MCF 10A (cell line): Measurements from ENCODE around the gene FAM227B. TPM values are rescaled to one million over a fixed set of nuclear protein-coding genes. Genes with fewer than 3 reads are reported as not detected.

Experiments
- BruUV-seq: library from RNA; stranded (reverse); fragments of 400-500 nt; replicated peaks from 2 replicates; lab custom pipeline; 2021; lab: Mats Ljungman, UMichigan
- CTCF ChIA-PET: fragments of 300-600 bp; sonication (Branson Sonifier 250); formaldehyde crosslinking; extraction: SDS; loops from one replicate; lab custom pipeline; 2021; ENCODE audit warnings: antibody characterized with exemption, inconsistent platforms; lab: Yijun Ruan, JAX
- POLR2A ChIA-PET: fragments of 300-600, 350-650 bp; sonication (Branson Sonifier 250); formaldehyde crosslinking; extraction: SDS; loops from one replicate; lab custom pipeline; 2020; ENCODE audit warnings: antibody characterized with exemption, inconsistent platforms; lab: Yijun Ruan, JAX
- DNase-seq: peaks from one replicate; pipeline ENCODE4 v3.0.0-alpha.2; 2018; ENCODE audit not compliant: unreplicated experiment
- H3K27ac Mint-ChIP-seq: one replicate; pipeline ENCODE4 v1.8.0; 2022; ENCODE audit warnings: mild to moderate bottlenecking, low read depth, mixed read lengths; ENCODE audit not compliant: unreplicated experiment
- H3K27me3 Mint-ChIP-seq: one replicate; pipeline ENCODE4 v1.8.0; 2022; ENCODE audit warnings: mixed read lengths; ENCODE audit not compliant: insufficient read depth, unreplicated experiment
- H3K36me3 Mint-ChIP-seq: one replicate; pipeline ENCODE4 v1.8.0; 2022; ENCODE audit warnings: mild to moderate bottlenecking, moderate library complexity, mixed read lengths; ENCODE audit not compliant: insufficient read depth, unreplicated experiment
- H3K4me1 Mint-ChIP-seq: one replicate; pipeline ENCODE4 v1.8.0; 2022; ENCODE audit warnings: mixed read lengths; ENCODE audit not compliant: insufficient read depth, unreplicated experiment
- H3K4me3 Mint-ChIP-seq: one replicate; pipeline ENCODE4 v1.8.0; 2022; ENCODE audit warnings: mild to moderate bottlenecking, moderate library complexity, mixed read lengths; ENCODE audit not compliant: unreplicated experiment
- H3K9me3 Mint-ChIP-seq: one replicate; pipeline ENCODE4 v1.8.0; 2022; ENCODE audit warnings: mixed read lengths; ENCODE audit not compliant: unreplicated experiment
- intact Hi-C: fragments of 100-400 bp; cut with micrococcal nuclease; formaldehyde crosslinking; loops from 2 replicates; pipeline ENCODE4 v1.14.1; 2022
- total RNA-seq: library from RNA; stranded (reverse); gene quantifications from 2 replicates; pipeline ENCODE4 v1.2.3, GENCODE V29; 2022
- TF ChIP-seq, protein P1 (sequence below): fragments of 200-600 bp; IDR thresholded peaks from one replicate; pipeline ENCODE4 v1.8.0; 2022; ENCODE audit warnings: antibody characterized with exemption, mild to moderate bottlenecking; ENCODE audit not compliant: unreplicated experiment

FAM227B gene
- total RNA-seq, 1 experiment from 2014 or later = 5.8 TPM

DNA sequence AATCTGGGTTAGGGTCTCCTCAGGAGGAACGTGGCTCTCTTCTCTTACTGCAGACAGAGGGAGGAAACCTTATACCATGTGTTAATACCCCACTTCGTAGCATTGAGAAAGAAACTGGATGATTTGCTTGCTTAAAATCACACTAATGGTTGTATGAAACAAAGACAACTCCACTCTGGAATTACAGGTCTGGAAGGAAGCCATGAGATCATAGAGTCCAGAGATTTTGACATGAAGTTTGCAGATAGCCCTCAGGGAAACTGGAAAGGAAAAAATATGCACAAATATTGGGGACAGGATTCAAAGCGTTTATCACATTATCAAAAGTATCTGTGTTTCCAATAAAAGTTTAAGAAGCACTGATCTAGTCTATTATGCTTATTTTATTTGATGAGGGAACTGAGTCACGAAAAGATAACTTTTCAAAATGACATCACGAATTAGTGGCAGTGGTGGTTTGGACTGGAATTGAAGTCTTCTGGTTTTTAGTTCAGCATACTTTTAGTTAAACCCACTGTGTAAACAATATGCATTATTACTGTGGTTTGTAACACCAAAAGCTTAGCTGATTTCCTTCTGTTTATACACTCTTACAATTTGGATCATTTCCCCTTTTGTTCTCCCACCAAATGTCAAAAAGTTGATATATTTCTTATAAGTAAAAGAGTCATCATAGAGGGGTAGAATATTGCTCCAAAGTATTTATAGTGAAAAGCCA, 180.8 kb downstream of the FAM227B start:
- Mint-ChIP-seq H3K9me3 (no peaks in the 10 kb centered on the region), H3K27me3 (no peaks in the 10 kb centered on the region), H3K4me1 (no peaks in the 10 kb centered on the region), H3K36me3 (no peaks in the 10 kb centered on the region), H3K27ac (no peak overlapping the region), H3K4me3 (no peak overlapping the region)
- ChIA-PET CTCF (interaction anchor here (0.7 kb wide), 1 partner anchor 697 kb away, joined by 3 read pairs; no protein-coding TSS in a partner anchor), POLR2A (interaction anchor here (0.6 kb wide), 1 partner anchor 222 kb away, joined by 3 read pairs; no protein-coding TSS in a partner anchor)
- intact Hi-C loops = no loop called here
- TF ChIP-seq, protein P1, sequence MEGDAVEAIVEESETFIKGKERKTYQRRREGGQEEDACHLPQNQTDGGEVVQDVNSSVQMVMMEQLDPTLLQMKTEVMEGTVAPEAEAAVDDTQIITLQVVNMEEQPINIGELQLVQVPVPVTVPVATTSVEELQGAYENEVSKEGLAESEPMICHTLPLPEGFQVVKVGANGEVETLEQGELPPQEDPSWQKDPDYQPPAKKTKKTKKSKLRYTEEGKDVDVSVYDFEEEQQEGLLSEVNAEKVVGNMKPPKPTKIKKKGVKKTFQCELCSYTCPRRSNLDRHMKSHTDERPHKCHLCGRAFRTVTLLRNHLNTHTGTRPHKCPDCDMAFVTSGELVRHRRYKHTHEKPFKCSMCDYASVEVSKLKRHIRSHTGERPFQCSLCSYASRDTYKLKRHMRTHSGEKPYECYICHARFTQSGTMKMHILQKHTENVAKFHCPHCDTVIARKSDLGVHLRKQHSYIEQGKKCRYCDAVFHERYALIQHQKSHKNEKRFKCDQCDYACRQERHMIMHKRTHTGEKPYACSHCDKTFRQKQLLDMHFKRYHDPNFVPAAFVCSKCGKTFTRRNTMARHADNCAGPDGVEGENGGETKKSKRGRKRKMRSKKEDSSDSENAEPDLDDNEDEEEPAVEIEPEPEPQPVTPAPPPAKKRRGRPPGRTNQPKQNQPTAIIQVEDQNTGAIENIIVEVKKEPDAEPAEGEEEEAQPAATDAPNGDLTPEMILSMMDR = no peak
- DNase-seq = no peak
- BruUV-seq = no TSS peak

DNA sequence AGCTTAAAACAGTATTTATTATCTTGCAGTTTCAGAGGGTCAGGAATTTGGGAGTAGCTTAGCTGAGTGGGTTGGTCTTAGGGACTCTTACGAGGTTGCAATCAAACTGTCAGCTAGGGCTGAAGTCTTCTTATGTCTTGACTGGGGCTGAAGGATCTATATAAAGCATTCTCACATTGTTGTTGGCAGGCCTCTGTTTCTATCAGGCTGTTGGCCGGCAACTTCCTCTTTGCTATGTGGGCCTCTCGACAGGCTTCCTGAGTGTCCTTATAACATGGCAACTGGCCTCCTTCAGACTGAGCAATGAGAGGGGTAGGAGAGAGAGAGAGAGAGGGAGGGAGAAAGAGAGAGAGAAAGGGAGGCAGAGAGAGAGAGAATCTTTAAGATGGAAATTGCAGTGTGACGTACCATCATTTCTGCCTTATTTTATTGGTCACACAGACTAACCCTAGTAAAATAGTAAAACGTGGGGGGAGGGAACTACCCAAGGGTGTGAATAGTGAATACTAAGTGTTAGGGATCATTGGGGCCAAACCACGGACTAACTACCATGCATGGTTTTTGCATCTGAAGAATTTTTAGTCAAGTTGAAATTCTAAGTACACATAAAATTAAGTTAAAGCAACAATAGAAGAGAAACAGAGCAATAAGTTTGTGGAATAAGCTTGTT, 181.5 kb downstream of the FAM227B start:
- Mint-ChIP-seq H3K27ac (no peak overlapping the region), H3K4me3 (no peak overlapping the region), H3K4me1 (no peaks in the 10 kb centered on the region), H3K27me3 (no peaks in the 10 kb centered on the region), H3K36me3 (no peaks in the 10 kb centered on the region), H3K9me3 (no peaks in the 10 kb centered on the region)
- intact Hi-C loops = no loop called here
- DNase-seq = no peak
- no TSS peak for BruUV-seq
- ChIA-PET POLR2A (interaction anchor here (0.6 kb wide), 1 partner anchor 223 kb away, joined by 3 read pairs; no protein-coding TSS in a partner anchor), CTCF (interaction anchor here (0.7 kb wide), 1 partner anchor 697 kb away, joined by 3 read pairs; no protein-coding TSS in a partner anchor)
- TF ChIP-seq, protein P1 = no peak

DNA sequence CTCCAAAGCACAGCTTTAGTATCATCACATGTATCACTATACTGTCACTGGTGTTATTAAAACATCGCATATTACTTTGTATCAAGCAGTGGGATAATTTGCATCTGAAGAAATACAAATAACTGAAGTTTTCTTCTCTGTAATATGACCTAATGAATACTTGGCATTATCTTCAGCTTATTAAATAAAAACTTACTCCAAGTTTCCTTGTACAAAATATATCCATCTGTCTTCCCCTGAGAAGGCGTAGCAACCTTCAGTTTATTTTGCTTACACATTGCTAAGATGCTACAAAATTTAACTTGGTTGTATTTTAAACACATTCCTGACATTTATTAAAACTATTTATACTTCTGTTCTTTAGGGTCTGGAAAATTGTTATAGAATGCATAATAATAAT, 183.9 kb downstream of the FAM227B start:
- no peaks in the 10 kb centered on the region for H3K36me3 Mint-ChIP-seq
- TF ChIP-seq, protein P1 = no peak
- H3K9me3 Mint-ChIP-seq = no peaks in the 10 kb centered on the region
- no peaks in the 10 kb centered on the region for H3K27me3 Mint-ChIP-seq
- intact Hi-C loops = no loop called here
- H3K4me1 Mint-ChIP-seq = no peaks in the 10 kb centered on the region
- H3K27ac Mint-ChIP-seq = no peak overlapping the region
- no peak for DNase-seq
- CTCF ChIA-PET = interaction anchor here (0.6 kb wide), 2 partner anchors 12 to 136 kb away, joined by 3 read pairs; no protein-coding TSS in a partner anchor
- POLR2A ChIA-PET = no interaction called here
- no TSS peak for BruUV-seq
- H3K4me3 Mint-ChIP-seq = no peak overlapping the region

DNA sequence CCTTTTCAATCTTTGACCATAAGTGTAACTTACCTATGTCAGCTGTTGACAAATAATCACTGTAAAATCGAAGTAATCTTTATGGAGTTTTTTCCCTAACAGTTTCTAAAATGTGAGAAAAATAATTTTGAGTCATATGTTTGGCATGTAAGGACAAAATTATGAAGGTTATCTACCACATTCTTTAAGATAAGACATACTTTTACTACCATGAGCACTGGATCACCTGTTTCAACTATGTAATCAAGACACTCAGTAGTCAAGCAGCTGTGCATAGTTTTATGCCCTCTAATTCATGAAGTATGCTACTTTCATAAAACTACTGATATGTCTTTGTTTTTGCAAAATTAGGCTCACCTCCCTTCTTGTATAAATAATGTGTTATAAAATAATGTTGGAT, 185.4 kb downstream of the FAM227B start:
- H3K36me3 Mint-ChIP-seq = no peaks in the 10 kb centered on the region
- ChIA-PET CTCF (no interaction called here), POLR2A (no interaction called here)
- H3K27ac Mint-ChIP-seq = no peak overlapping the region
- DNase-seq = no peak
- BruUV-seq = no TSS peak
- intact Hi-C loops = no loop called here
- H3K27me3 Mint-ChIP-seq = no peaks in the 10 kb centered on the region
- H3K9me3 Mint-ChIP-seq = no peaks in the 10 kb centered on the region
- TF ChIP-seq, protein P1 = no peak
- no peaks in the 10 kb centered on the region for H3K4me1 Mint-ChIP-seq
- no peak overlapping the region for H3K4me3 Mint-ChIP-seq
